OCI-LY3 (cell line): ENCODE data around the gene SLC13A5.

Experiments
- EZH2phosphoT487 ChIP-seq: fragments of 200-600 bp; shearing (Covaris generic); IDR thresholded peaks from 2 replicates; pipeline ENCODE4 v1.6.1; 2018; ENCODE audit warnings: antibody characterized with exemption, mixed run types, low read depth
- TF ChIP-seq, protein P1 (sequence below): fragments of 200-600, 300-600 bp; sonication (generic); IDR thresholded peaks from 2 replicates; pipeline ENCODE4 v1.5.1; 2014; ENCODE audit warnings: antibody characterized with exemption, low read length, low read depth

DNA sequence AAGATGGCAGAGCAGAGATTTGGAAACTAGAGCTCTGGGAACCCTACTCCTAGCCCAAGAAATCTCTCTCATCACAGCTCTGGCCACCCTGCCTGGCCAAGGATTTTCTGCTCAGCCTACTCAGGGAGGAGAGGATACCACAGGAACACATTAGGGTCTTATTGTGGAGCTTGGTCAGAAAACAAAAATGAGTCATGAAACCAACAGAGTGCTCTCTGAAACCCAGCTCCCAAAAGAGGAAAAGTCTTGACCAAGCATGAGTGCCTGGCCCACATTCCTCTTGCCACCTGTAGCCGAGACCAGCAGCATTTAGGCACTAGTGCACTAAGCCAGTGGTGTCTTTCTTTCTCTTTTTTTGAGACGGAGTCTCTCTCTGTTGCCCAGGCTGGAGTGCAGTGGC is 18.1 kb downstream of the SLC13A5 start:
- TF ChIP-seq, protein P1, sequence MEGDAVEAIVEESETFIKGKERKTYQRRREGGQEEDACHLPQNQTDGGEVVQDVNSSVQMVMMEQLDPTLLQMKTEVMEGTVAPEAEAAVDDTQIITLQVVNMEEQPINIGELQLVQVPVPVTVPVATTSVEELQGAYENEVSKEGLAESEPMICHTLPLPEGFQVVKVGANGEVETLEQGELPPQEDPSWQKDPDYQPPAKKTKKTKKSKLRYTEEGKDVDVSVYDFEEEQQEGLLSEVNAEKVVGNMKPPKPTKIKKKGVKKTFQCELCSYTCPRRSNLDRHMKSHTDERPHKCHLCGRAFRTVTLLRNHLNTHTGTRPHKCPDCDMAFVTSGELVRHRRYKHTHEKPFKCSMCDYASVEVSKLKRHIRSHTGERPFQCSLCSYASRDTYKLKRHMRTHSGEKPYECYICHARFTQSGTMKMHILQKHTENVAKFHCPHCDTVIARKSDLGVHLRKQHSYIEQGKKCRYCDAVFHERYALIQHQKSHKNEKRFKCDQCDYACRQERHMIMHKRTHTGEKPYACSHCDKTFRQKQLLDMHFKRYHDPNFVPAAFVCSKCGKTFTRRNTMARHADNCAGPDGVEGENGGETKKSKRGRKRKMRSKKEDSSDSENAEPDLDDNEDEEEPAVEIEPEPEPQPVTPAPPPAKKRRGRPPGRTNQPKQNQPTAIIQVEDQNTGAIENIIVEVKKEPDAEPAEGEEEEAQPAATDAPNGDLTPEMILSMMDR = no peak
- TF ChIP-seq EZH2phosphoT487 = no peak
